ENCODE data around the gene TSC22D1. TPM values are rescaled to one million over a fixed set of nuclear protein-coding genes. Genes with fewer than 3 reads are reported as not detected.
A peak's percentile ranks its signal among the peaks of the same experiment; 100 is the strongest.

The TSC22D1 gene
- total RNA-seq, 1 donor from 2014 or later: 225 TPM

DNA sequence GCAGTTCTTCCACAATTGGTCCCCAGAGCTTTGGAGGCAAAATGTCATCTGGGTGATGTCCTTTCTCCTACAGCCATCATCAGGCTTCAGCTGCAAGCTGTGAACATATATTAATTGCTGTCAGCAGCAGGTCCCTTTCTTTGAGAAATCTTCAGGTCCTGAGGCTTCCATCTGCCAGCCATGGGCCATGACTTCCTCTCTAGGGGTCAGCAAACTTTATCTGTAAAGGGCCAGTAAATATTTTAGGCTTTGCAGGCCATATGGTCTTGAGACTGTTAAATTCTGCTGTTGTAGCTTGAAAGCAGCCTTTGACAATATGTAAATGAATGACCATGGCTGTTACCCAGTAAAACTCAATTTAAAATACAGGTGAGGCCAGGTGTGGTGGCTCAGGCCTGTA, 175.4 kb downstream of the TSC22D1 start:
- DNase-seq (ENCODE audit: low spot score) (no peak), ATAC-seq (no peak)
- intact Hi-C loops (cut with DNase I): no loop called here

DNA sequence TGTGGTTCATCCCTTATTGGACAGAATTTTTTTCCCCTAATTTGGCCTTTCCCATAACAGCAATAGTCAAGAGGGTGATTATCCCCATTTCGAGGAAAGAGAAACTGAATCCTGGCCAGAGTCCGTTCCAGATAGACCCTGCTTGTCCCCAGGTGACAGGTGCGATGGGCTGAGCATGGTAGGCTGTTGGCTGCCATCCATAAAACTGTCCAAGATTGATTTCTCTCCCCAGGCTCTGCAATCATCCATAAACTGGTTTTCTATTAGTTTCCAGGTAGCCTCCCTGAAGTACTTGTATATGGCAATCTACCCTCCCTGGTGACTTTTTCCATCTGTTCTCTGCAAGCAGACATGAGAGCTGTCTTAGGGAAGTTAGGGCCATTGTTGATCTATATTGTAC, 177.1 kb downstream of the TSC22D1 start:
- no peak for ATAC-seq
- peak; percentile 14 for DNase-seq (ENCODE audit: low spot score)
- intact Hi-C loops (cut with DNase I): no loop called here

DNA sequence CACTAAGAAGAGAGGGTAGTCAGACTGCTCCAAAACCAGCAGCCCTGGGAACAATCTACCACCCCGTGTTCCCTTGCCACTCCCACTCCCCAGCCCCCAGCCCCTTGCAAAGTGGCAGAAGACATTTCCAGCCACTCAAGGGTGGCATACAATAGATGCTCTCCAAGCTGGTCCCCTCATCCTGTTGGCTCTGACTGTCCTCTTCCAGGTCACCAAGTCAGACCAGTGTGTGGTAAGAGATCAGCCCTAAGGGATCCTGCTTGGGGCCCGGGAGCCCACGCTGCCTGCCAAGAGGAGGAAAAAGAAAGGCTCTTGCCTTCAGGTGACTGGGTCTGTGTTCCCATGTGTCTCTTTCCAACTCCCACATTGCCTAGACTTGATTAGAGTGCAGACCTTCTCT, 177.5 kb downstream of the TSC22D1 start:
- ATAC-seq: no peak
- intact Hi-C loops (cut with DNase I): no loop called here
- DNase-seq (ENCODE audit: low spot score): peak; percentile 33

DNA sequence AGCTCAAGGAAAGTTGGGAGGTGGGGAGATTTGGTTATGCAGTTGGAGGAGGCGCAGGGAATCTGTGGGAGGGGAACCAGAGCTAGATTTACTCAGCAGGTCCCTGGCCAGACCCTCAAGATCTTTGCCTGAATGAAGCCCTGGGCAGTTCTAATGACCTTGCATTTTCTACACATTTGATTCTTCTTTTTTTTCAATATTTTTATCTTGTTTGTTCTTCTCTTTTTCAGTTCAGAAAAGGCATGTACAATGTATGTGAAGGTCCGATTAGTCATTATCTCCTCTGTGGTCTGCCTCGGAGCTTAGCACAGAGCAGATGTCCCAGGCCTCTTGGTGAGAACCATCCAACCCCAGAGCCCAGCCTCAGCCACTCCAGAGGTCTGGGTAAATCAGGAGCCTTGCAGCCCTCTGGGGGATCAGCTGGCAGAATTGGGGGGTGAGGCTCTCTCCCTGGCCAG, 178.3 kb downstream of the TSC22D1 start:
- ATAC-seq: no peak
- intact Hi-C loops (cut with DNase I): no loop called here
- DNase-seq (ENCODE audit: low spot score): peak; percentile 48

DNA sequence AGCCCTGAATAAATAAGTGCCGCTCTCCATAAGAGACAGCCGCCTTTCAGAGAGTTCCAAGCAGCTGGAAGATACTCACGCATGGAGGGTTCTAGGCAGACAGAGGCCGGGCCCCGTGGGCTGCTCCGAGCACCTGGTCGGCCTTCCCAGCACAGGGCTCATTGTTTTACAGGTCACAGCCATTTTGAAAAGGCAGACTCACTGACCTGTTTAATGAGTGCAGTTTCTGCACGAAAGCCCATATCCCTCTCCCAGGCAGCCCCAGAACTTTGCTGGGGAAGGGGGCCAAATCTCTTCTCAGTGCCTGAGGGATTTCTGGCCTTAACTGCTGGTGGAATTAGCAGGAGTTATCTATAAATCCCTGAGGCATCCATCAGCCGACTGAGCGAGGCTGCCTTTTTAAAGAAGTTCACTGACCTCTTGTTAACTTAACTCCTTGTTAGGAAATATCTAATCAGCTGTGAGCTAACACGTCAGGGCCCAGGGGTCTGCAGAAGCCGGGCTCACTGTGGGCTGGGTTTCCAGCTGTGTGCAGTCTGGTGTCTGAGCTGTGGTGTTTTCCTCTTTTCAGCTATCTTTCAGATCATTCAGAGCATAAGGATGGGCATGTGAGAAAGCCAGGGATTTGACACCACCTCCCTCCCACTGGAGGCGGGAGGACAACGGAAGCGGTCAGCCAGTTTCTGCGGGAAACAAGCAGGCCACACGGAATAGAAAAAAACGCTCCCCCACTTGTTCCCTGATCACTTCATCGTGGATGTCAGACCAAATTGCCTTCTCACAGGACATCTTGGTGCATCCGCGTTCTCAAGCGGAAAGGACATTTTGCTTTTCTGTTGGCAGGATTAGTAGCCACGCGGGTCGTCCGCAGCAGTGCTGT, 179.2 kb downstream of the TSC22D1 start:
- intact Hi-C loops (cut with DNase I): no loop called here
- peak; percentile 91 for ATAC-seq
- DNase-seq (ENCODE audit: low spot score): no peak

DNA sequence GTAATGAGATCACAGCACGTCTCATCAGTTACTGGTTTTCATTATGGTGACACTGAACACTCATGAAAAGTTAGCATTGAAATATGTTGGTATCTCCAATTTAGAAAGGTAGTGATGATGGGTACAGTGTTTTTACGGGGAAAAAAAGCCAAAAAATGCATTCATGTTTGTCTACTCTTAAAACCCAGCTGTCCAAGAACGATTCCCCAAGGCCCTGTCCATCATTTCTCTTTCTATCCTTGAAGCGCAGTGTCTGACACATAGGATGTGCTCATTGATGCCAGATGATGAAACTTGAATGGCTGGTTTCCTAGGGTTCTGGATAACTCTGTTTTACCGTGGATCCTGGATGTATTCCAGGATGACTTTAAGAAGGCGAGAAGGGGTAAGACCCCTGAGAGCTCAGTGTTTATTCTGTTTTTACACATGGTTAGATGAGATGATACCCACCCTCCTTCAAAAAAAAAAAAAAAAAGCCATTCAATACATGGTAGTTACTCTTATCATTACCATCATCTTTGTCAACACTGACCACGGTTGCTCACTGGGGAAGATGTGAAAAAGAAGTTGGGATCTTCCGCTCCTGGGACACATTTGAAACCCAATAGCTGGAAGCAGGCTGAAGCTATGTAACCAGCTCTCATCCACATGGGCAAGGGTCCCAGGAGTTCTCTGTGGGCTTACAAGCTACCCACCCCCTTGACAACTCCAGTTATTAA, 180.0 kb downstream of the TSC22D1 start:
- ATAC-seq (peak; percentile 5), DNase-seq (ENCODE audit: low spot score) (no peak)
- intact Hi-C loops (cut with DNase I): no loop called here

DNA sequence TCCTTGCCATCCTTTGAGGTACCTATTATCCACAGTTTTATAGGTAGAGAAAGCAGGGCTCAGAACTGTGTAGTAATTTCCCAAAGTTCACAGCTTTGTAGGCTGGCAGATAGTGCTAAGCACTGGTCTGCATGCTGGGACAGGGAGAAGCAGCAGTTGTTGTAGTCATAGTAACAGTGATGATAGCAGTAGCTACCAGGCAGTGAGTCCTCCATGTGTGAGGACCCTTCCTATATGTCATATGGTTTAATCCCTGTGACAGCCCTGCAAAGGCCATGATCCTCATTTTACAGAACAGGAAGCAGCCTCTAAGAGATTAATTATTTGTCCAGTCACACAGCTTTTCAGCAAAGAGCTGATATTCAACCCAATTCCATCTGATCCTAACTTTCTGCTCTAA, 181.5 kb downstream of the TSC22D1 start:
- ATAC-seq (no peak), DNase-seq (ENCODE audit: low spot score) (no peak)
- intact Hi-C loops (cut with DNase I): no loop called here

DNA sequence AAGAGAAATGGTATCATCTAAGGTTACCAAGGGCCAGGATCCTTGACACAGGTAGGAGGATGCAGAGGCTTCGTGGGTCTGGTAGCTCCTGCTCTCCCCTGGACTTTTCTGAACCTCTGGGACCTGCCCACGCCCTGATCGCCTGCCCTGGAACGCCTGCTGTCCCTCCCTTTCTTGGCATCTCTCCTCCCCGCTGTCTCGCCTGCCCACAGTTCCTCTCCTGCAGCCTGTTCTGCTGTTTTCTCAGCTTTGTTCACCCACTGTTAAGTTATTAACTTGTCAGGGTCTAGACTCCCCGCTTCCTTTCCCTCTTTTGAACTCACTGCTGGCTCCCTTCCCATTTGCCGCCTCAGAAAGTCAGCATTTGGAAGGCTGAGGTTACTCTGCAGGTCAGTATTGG, 182.7 kb downstream of the TSC22D1 start:
- DNase-seq (ENCODE audit: low spot score) (no peak), ATAC-seq (no peak)
- intact Hi-C loops (cut with DNase I): no loop called here

DNA sequence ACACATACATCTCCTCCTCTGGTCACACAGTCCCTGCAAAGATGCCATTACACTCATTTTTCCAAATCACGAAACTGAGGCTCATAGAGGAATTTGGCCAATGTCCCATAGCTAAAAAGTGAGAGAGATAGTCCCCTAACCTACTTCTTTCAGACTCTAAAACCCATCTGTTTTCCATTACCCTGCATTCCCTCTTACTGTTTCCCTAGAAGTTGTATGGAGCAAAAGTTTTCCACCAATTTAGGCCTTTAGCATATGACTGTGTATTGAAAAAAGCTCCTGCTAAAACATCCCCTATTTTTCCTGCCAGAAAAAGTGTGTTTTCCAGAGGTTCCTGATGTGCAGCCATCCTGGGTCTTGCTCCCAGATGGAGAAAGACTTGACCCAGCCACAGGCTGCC, 186.3 kb downstream of the TSC22D1 start:
- DNase-seq (ENCODE audit: low spot score): no peak
- intact Hi-C loops (cut with DNase I): no loop called here
- ATAC-seq: no peak

DNA sequence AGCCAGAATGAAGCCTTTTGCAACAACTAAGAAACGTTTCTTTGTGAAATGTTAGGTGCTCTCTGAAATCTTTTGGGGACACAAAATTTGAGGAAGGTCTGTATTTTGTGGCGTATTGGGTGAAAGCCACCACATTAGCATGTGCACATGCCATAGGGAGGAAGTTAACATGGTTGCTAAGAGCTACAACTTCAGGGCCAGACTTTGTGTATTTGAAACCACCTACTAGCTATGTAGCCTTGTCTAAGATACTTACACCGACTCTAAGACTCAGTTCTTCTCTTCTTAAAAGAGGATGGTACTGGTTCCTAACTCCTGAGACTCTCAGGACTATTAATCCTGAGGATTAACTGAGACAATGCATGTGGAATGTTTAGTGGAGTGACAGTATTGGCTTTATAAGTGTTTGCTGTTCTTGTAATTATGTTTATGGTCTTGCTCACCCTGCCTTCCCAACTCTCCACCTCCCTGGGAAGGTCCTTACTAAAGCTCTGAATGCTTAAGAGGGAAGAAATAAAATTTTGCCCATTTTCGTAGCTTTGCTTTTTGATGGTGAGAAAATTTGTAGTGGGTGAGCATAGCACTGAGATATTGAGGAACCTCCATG, 187.0 kb downstream of the TSC22D1 start:
- intact Hi-C loops (cut with DNase I): no loop called here
- ATAC-seq: no peak

DNA sequence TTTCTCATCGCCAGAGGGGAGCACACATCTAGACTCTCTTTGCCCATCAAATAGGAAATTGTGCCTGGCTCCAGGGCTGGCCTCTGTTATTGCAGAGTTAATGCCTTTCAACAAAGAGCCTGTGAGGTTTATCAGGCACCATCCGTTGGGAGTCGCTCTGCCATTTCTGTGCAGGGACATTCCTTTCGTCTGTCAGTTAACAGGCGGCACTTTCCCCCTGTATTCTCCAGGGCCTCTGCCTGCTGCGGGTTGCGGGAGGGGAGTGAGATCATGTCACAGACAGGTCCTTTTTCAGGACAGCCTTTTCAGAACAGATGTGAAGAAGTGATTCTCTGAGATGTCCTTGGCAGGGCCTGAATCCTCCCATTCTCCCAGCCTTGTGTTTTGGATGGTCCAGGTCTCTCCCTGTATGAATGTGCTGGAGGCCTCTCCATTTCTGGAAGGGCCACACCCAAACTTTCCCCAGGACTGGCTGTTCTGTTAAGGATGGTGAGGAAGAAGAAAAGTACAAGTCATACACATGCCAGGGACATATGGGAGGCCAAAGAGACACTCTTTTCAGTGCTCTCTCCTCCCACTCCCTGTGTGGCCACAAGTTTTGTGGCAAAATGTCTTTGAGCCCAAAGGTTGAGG, 187.6 kb downstream of the TSC22D1 start:
- intact Hi-C loops (cut with DNase I): no loop called here
- ATAC-seq: no peak

More for the DNA sequence above, 187.0 kb downstream of the TSC22D1 start:
- no peak for DNase-seq (ENCODE audit: low spot score)

DNA sequence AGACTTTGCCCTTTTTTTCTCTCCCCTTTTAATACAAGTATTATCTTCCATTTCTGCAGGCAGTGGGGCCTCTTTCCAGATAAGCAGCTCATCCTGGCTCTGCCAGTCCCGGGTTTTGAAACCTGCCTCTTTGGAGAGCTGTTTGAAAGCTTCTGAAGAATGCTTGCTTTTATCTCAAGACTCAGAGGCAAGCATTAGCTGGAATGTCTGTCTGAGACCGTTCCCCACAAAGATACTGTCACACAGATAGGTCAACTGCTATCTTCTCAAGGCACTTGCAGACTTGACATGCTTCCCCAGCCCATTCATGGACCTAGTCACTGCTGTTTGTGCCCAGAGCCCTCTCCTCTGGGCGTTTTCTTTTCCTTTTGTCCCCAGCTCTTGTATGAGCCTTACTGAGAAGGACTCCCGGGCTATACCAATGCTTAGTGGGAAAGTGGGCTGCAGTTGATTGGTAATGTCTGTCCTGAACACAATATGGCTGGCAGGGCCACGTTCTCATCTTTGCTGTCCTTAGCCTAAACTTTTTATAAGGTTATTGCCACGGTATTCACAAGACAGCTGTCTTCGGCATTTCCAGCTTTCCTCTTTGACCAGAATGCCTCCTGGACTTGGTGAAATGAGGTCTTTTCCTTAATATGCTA, 189.1 kb downstream of the TSC22D1 start:
- intact Hi-C loops (cut with DNase I): no loop called here
- DNase-seq (ENCODE audit: low spot score) (no peak), ATAC-seq (no peak)

More for the DNA sequence above, 187.6 kb downstream of the TSC22D1 start:
- no peak for DNase-seq (ENCODE audit: low spot score)

DNA sequence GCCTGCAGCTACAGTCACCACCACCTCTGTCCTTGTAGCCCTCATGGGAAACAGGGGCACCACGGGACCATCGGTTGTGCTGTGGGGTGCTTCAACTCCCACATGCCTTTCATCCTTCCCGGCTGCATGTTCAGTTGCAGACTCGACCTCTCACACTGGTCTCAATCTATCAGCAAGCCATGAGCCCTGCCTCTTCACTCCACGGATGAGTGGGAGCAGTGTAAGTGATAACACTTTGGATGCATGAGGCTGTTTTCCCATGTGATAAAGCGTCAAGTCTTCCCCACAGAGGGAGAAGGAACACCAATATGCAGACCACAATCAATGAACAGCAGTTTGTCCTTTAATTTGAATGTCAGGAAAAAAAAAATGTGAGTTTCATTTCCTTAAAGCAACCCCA, 190.3 kb downstream of the TSC22D1 start:
- DNase-seq (ENCODE audit: low spot score) (no peak), ATAC-seq (peak; percentile 8)
- intact Hi-C loops (cut with DNase I): no loop called here

DNA sequence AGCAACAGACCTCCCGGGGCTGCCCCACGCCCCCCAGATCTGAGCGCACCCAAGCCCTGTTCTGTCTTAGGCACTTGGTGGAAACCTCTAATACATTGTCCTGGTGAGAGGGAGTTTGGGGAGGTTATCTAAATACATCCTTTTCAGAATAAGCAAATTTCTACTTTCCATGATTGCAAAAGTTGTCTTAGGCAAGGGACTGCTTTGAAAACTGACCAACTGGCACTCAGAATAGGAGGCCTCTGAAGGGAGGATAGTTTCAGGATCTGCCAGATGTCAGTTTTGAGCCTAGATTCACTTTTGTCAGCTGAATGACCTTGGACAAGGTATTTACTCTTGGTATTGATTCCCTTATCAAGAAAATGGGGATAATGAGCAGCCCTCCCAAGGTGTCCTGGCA, 190.7 kb downstream of the TSC22D1 start:
- intact Hi-C loops (cut with DNase I): no loop called here
- DNase-seq (ENCODE audit: low spot score): no peak
- peak; percentile 71 for ATAC-seq

DNA sequence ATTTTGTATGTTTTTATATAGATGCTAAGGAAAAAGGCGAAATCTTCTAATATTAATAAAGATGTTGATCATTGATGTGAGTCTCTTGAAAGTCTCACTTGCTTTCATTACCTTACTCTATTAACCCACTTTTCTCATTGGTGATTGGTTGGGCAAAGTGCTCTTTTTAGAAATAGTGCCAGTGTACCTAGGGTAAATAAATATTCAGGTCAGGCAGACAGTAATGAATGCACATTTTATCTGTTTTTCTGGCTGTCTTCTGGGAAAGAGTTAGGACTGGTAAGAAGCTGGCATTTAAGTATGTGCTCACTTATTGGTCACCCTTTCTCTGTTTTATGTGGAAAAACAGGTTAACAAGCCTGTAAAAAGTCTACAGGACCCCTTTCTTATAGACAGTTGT, 191.4 kb downstream of the TSC22D1 start:
- no peak for DNase-seq (ENCODE audit: low spot score)
- intact Hi-C loops (cut with DNase I): no loop called here
- no peak for ATAC-seq

DNA sequence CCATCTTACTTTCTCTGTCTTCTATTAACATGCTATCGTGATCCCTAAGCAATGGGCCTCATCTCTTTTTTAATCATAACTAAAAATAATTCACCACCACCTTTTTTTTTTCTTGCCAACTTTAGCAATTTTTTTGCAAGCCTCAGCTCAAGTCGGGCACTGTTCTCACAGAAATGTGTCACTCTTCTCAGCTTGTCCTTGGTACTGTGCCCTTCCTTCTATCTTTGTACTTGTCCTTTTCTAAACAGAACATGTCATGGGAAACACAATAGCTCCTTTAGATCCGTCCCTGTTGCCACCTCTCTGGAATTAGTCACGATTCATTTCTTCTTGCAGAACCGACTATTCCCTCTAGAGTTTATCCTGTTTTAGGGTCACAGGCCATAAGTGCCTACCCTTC, 192.2 kb downstream of the TSC22D1 start:
- ATAC-seq (no peak), DNase-seq (ENCODE audit: low spot score) (no peak)
- intact Hi-C loops (cut with DNase I): no loop called here

DNA sequence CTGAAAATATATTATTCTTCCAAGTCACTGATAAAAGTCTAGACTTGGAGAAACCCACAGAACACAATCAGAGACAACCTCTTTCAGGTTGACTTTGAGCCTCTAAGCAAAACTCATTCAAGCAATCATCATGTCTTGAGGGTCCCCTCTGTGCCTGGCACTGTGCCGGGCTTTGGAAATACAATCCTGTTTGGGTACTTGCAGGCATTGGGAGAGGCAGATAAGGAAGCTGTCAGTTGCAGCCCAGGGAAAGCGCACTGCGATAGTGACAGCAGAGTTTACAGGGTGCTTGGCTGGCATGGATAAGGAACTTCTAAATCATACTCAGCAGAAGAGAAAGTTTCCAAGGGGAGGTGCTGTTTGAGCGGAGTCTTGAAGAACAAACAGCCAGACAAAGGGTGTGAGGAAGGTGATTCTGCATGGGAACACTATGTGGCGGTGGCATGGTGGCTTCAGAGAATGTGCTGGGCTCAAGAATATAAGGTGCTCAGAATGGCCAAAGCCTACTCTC, 193.4 kb downstream of the TSC22D1 start:
- intact Hi-C loops (cut with DNase I): no loop called here
- DNase-seq (ENCODE audit: low spot score) (no peak), ATAC-seq (no peak)
